Measurements from ENCODE around the gene SMLR1.

SMLR1 gene

GRCh38 chr6:130873746-130874145 is 46.5 kb downstream of the SMLR1 start:
- no peaks in the 10 kb centered on the region for H3K27me3 ChIP-seq (ENCODE audit: low read depth, low read length)
- no peaks in the 10 kb centered on the region for H3K9me3 ChIP-seq (ENCODE audit: control insufficient read depth in 1 of 2, low read length in 2 of 2)
- no peak overlapping the region for H3K4me3 ChIP-seq (ENCODE audit: low read depth in 1 of 2, low read length in 2 of 2)
- no peaks in the 10 kb centered on the region for H3K4me1 ChIP-seq (ENCODE audit: control insufficient read depth in 1 of 2, insufficient read depth in 2 of 2, low read length in 2 of 2)
- peaks cover 6 to 9% of the 10 kb centered on the region in 2 donors for H3K36me3 ChIP-seq (ENCODE audit: control insufficient read depth in 1 of 2, insufficient read depth in 2 of 2, low read length in 2 of 2)
- H3K27ac ChIP-seq (ENCODE audit: low read length), result no peak overlapping the region

DNA sequence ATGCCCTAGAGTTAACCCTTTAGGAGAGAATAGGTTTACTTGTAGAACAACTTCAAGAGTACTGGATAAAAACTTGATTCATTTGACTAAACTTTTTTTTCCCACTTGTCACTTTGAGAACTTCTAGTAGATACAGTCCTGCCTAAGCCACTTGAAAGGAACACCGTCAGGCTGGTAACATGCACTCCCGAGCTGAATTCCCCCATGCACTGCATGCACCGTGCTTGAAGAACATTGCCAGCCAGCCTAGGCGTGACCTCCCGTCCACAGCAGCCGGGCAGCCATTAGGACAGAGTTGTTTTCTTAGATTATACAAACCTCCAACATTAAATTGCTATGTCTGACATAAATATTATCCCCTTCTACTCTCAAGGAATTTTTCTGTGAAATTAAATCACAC is 52.6 kb downstream of the SMLR1 start:
- H3K27ac ChIP-seq (ENCODE audit: low read length), result no peak overlapping the region
- H3K9me3 ChIP-seq (ENCODE audit: control insufficient read depth in 1 of 2, low read length in 2 of 2), result no peaks in the 10 kb centered on the region
- H3K4me3 ChIP-seq (ENCODE audit: low read depth in 1 of 2, low read length in 2 of 2), result no peak overlapping the region
- H3K4me1 ChIP-seq (ENCODE audit: control insufficient read depth in 1 of 2, insufficient read depth in 2 of 2, low read length in 2 of 2), result no peaks in the 10 kb centered on the region
- no peaks in the 10 kb centered on the region for H3K27me3 ChIP-seq (ENCODE audit: low read depth, low read length)
- H3K36me3 ChIP-seq (ENCODE audit: control insufficient read depth in 1 of 2, insufficient read depth in 2 of 2, low read length in 2 of 2), result peaks cover 0 to 5% of the 10 kb centered on the region in 2 donors

DNA sequence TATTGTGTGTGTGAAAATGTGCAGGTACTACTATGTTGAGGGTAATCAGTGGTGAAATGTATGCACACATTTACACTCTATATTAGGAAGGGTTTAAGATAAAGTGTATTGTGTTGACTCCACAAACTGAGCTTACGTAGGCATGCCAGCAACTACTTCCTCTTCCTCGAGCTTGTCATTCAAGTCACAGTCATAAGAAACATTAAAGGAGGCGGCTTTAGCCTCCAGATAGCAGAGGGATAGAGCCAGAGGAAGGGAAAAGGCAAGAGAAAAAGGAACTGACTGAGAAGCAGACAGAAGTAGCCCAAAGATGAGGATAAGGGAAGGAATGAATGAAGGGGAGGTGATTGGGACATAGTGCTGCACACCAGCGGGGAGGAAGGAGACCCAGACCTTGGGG is 55.2 kb downstream of the SMLR1 start:
- Histone ChIP-seq H3K9me3 (ENCODE audit: control insufficient read depth in 1 of 2, low read length in 2 of 2) (no peaks in the 10 kb centered on the region), H3K27me3 (ENCODE audit: low read depth, low read length) (no peaks in the 10 kb centered on the region), H3K36me3 (ENCODE audit: control insufficient read depth in 1 of 2, insufficient read depth in 2 of 2, low read length in 2 of 2) (peaks cover 0 to 5% of the 10 kb centered on the region in 2 donors), H3K27ac (ENCODE audit: low read length) (no peak overlapping the region), H3K4me1 (ENCODE audit: control insufficient read depth in 1 of 2, insufficient read depth in 2 of 2, low read length in 2 of 2) (no peaks in the 10 kb centered on the region), H3K4me3 (ENCODE audit: low read depth in 1 of 2, low read length in 2 of 2) (no peak overlapping the region)

- Histone ChIP-seq H3K36me3 (ENCODE audit: control insufficient read depth in 1 of 2, insufficient read depth in 2 of 2, low read length in 2 of 2) (peaks cover 0 to 5% of the 10 kb centered on the region in 2 donors), H3K4me3 (ENCODE audit: low read depth in 1 of 2, low read length in 2 of 2) (no peak overlapping the region), H3K9me3 (ENCODE audit: control insufficient read depth in 1 of 2, low read length in 2 of 2) (no peaks in the 10 kb centered on the region)
These were observed 58.4 kb downstream of the SMLR1 start for GRCh38 chr6:130885392-130886192.

More at GRCh38 chr6:130885392-130886192, 58.4 kb downstream of the SMLR1 start:
- no peak overlapping the region for H3K27ac ChIP-seq (ENCODE audit: low read length)
- no peaks in the 10 kb centered on the region for H3K27me3 ChIP-seq (ENCODE audit: low read depth, low read length)
- H3K4me1 ChIP-seq (ENCODE audit: control insufficient read depth in 1 of 2, insufficient read depth in 2 of 2, low read length in 2 of 2), result peaks cover 0 to 3% of the 10 kb centered on the region in 2 donors
